NCI-H748 (cell line): Measurements from ENCODE around the gene LRIG1.
A peak's percentile ranks its signal among the peaks of the same experiment; 100 is the strongest.

Experiments
- DNase-seq: peaks from one replicate; lab custom pipeline; 2025; ENCODE audit not compliant: unreplicated experiment; lab: John Stamatoyannopoulos, UW

The LRIG1 gene

DNA sequence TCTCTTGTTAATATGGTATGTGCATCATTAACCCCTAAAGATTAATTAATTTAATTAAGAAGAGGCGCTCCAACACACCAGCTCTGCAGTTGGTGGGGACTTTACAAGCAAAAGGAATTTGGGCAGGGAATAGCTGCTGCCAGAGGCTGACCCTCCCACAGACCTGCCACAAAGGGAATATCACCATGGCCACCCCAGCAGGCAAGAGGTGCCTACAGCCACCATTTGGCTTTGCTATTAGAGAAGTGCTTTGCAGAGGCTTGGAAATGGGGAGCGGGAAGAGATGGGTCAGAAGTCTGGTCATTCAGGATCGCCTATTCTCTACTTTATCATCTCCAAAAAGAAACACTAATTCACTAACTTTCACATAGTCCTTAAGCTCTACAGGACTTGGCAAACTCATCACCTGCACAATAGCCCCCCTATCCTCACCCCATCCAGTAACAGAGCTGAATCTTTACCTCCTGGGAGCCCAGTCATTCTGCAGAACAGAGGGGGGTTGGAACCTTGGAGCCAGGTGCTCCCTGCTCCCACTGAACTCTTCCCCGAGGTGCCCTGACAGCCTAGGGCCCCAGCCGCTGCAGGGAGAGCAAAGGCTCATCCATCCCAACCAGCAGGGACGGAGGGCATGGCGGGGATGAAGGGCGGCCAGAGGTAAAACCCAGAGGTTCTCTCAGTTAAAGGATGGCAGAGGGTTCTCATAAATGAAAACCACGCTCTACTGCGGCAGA, 29.7 kb downstream of the LRIG1 start:
- DNase-seq, result no peak

DNA sequence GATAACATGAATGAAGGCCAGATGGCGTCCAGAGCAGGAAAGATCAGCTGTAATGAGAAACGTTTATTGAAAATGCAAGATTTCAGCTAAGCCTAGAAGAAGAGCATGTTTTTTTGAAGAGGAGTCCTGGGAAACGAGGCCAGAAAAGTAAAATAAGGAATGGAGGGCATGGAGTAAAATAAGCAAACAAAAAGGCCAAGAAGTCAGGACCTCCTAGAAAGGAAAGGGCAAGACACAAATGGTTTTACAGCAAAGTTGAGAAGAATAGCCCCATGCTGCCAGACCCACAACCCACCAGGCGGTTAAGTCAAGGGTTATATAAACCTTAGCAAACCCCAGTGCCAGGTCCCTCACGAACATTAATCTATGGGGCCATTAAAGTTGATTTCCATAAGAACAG, 30.5 kb downstream of the LRIG1 start:
- no peak for DNase-seq

GRCh38 chr3:66469220-66469640, 31.6 kb downstream of the LRIG1 start:
- no peak for DNase-seq

DNA sequence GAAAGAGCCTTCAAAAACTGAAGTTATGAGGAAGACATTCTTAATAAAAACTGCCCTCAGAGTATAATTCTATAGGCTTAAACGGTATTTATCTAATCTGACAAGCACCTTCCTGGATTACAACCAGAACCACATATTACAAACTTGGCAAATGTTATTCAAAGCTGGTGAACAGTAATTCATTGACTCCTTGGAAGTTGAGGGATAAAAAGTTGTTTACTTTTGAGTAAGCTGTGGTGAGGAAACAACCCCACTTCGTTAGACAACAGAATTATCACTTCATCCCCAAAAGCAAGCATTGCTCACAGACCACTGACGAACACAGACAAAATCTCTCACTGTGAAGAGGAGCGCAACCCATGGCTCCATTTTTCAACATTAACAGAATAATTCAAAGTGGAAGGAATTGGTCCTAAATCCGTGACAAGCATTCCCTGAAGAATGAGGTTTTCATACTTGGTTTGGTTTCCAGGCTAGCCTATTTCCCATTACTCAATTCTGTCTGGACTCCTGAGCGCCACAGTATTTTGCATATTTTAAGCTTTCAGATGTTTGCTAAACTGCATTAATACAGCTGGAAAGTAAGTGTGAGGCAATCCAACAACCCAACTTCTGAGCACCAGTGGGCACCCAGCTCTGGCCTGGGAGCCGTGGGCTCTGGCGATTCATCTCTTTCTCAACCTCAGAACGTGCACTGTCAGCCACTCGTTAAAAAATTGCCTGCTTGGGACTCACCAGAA, 32.7 kb downstream of the LRIG1 start:
- DNase-seq, result no peak

DNA sequence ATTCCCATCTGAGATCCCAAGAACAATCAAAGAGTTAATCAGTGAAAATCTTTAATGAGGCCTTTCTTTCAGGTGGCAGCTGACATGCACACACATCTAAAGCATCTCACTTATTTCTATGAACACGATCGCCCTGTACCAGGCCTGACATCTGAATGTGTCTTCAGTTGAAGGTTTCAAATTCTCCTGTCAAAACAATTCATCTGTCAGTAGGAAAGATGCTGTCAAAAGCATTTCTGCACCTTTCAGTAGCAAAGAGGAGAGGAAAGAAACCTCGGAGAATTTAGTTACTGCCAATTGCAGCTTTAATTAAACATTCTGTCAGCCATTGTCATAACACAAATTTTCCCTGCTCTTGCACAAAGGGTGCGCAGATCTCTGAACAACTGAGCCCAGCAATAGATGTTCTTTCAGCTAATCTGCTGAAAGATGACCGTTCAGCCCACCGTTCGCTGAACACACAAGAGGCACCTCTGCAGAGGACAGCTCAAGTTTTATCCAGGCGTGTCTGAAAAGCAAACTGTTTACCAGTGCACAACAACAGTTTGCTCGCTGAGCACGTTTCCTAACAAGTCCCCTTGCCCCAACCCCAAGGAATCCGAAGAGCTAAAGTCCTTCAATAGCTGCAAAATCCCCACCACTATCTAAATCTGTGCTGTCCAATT, 34.1 kb downstream of the LRIG1 start:
- DNase-seq, result no peak

DNA sequence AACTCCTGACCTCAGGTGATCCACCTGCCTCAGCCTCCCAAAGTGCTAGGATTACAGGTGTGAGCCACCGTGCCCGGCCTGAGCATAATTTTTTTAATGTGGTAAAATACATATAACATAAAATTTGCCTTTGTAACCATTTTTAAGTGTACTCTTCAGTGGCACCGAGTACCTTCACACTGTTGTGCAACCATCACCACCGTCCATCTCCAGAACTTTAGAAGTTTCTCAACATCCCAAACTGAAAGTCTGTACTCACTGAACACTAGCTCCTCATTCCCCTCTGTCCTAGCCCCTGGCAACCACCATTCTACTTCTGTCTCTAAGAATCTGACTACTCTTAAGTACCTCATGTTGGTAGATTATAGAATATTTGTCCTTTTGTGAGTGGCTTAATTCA, 35.2 kb downstream of the LRIG1 start:
- no peak for DNase-seq

DNA sequence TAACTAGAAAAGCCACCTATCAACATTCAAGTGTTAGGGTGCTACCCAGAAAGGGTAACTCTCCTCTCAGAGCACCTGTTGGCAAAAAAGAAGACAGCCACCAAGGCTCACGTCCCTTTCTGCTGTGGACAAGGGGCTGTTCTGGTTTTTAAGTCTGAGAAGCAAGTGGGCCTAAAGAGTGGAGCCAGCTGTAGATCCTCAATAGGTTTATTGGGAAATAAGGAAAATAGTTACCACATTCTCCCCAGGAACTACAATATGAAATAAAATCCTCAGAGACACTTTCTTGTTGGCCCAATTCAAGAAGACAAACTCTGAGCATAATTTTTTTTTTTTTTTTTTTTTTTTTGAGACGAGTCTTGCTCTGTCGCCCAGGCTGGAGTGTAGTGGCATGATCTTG, 35.8 kb downstream of the LRIG1 start:
- no peak for DNase-seq

DNA sequence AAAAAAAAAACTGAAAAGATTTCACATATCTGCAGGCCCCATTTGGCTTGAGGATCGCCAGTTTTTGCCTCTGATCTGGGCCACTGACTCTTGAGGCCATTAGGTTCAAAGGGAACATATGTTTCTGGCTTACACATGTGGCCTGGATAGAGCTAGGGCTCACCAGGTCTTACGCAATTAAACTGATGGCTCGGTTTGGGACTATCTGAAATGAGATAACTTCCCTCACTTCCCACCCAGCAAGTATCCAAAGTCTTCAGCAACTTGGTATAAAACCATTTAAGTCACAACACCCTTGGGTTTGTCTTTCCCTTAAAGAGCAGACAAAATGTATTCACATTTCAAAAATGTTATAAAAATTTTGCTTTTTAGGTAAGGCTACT, 36.3 kb downstream of the LRIG1 start:
- no peak for DNase-seq

GRCh38 chr3:66463730-66464511, 36.9 kb downstream of the LRIG1 start:
- DNase-seq, result no peak

GRCh38 chr3:66463054-66463631, 37.7 kb downstream of the LRIG1 start:
- no peak for DNase-seq

DNA sequence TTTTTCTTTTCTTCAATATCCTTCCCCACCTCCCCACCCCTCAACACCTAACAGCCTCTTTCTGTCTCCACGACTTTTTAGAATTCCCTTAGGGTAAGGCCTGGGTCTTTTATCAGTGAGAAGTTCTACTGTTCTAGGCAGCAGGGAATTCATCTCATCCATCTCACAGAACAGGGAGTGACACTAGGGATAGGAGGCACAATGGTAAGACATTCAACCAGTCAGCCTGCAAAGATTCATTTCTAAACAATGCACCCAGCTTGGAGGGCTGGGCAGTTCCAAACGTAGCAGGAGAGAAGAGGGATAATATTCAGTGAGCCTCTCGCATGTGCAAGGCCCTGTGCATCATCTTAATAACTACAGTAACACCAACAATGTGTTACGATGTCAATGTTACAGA, 43.6 kb downstream of the LRIG1 start:
- DNase-seq, result no peak

DNA sequence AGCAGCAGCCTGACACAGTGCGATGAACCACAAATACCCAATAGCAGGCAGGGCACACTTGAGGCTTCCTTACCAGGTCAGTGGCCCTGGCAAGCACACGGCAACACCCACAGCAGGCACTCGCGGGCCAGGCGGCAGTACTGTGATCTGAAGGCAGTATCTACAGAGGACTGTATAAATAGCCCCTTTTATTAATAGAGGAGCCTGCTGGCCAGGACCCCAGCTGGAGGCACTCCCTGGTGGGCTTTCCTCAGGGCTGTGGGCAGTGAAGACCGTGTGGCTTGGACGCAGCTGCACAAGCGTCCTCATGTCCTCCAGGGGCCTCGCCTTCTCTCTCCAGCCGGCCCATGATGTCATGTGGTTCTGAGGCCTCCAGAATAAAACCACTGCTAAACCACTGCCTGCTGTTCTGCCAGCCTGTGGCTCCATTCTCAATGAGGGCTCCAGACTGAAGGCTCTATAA, 44.1 kb downstream of the LRIG1 start:
- no peak for DNase-seq

DNA sequence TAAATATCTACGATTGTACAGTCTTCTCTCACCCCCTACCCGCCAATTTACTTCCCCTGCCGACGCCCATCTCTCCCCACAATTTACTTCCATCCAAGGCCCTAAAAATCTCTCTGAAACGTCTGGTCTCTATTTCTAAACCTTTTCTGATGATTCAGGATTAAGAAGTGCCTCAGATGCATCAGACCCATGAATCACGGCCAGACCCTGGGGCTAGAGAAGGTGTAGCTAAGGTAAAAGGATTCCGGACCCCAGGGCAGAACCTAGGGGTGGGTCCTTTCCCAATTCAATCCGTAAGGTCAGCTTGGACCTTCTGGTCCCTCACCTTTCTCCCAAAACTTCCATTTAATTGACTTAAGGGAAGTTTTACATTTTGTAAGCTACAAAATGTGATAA, 46.4 kb downstream of the LRIG1 start:
- DNase-seq, result no peak

DNA sequence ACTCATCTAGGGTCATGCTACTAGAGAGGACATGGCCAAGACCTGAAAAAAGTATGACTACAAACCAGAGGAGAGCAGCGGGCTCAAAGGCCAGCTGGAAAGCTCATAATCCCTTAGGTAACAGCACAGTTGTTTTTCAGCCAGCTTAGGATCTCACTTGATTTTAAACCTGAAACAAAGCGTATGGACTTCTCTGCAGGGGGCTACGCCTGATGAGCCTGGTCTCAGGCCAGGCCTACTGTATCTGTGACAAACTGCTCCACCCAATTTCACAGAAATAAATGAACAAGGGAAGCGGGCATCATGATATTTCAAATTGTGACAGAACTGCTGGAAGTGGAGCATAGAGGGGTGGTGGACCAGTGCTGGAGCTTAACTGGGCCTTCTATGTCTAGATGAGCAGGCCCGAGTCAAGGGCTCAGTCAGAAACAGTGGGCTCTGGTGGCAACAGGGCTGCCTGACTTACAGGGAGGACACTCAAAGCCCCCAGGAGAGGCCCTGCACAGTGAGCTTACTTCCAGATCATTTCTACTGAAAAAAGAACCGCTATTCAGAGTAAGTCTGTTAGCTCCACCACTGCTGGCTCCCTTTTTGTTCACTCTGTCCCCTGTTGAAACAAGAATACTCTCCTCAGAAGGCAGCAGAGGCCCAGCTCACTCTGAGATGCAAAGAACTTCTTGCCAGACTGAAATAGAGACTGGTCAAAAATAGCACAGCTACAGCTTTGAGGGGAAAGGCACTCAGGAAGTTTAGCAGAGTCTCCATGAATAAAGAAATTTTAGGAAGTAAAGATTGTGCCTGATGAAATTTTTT, 47.0 kb downstream of the LRIG1 start:
- no peak for DNase-seq

DNA sequence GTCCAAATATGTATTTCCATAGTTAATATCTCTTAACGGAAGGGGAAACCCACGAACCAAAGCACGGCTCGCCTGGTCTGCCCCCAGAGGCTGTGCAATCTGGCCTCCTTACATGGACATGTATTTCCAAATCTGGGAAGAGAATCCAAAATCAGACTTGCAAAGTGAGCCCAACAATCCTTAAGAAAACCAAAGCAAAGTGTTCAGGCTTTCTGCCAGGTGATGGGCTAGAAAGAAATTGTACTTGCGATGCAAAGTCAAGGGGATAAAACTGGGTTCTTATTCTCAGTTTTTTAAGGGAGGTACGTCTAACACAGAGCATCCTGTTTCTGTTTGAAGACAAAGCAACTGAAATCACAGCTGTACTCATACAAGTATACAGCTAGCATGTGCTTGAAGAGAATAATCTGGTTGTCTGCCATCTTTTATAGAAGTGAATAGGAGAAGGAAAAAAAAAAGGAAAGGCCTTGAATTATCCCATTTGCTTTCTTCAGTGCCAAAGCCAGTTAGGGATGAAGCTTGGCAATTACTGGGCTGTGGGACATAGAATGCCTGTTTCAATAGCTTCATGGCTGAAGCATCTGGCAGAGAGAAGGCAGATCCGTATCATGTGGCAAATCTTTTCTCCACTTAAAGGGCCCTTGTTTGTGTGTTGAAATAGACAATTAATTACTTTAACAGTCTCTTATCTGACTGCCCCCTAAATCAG, 48.4 kb downstream of the LRIG1 start:
- peak; percentile 6 for DNase-seq

- no peak for DNase-seq
These were observed 49.1 kb downstream of the LRIG1 start for GRCh38 chr3:66451766-66452165.

- DNase-seq, result no peak
These were observed 50.3 kb downstream of the LRIG1 start for GRCh38 chr3:66450390-66451022.

GRCh38 chr3:66449411-66449974, 51.3 kb downstream of the LRIG1 start:
- no peak for DNase-seq
